Ishikawa (cell line): ENCODE results near the gene TMEM168.

Experiments used
- CEBPB ChIP-seq: IDR thresholded peaks from 2 replicates; pipeline ENCODE4 v1.6.1; 2012
- CREB1 ChIP-seq: IDR thresholded peaks from 2 replicates; pipeline ENCODE4 v1.6.1; 2012; ENCODE audit warnings: low read depth
- EGR1 ChIP-seq: IDR thresholded peaks from 2 replicates; pipeline ENCODE4 v1.6.1; 2012
- EP300 ChIP-seq: IDR thresholded peaks from 2 replicates; pipeline ENCODE4 v1.6.1; 2012; ENCODE audit warnings: borderline replicate concordance
- FOXM1 ChIP-seq: IDR thresholded peaks from 2 replicates; pipeline ENCODE4 v1.6.1; 2012; ENCODE audit warnings: low read depth, borderline replicate concordance
- NFIC ChIP-seq: IDR thresholded peaks from 2 replicates; pipeline ENCODE4 v1.6.1; 2012
- RAD21 ChIP-seq: IDR thresholded peaks from 2 replicates; pipeline ENCODE4 v1.6.1; 2012; ENCODE audit warnings: low read depth
- REST ChIP-seq: IDR thresholded peaks from 2 replicates; pipeline ENCODE4 v1.6.1; 2012; ENCODE audit warnings: low read depth, mild to moderate bottlenecking
- TAF1 ChIP-seq: IDR thresholded peaks from 2 replicates; pipeline ENCODE4 v1.6.1; 2012; ENCODE audit warnings: low read depth, mild to moderate bottlenecking
- TCF12 ChIP-seq: IDR thresholded peaks from 2 replicates; pipeline ENCODE4 v1.6.1; 2012; ENCODE audit warnings: low read depth
- TEAD4 ChIP-seq: IDR thresholded peaks from 2 replicates; pipeline ENCODE4 v1.6.1; 2012
- USF1 ChIP-seq: IDR thresholded peaks from 2 replicates; pipeline ENCODE4 v1.6.1; 2012
- YY1 ChIP-seq: IDR thresholded peaks from 2 replicates; pipeline ENCODE4 v1.6.1; 2012; ENCODE audit warnings: low read depth
- ZBTB7A ChIP-seq: IDR thresholded peaks from 2 replicates; pipeline ENCODE4 v1.6.1; 2012; ENCODE audit warnings: low read depth
- TF ChIP-seq, protein P1 (sequence below): IDR thresholded peaks from 2 replicates; pipeline ENCODE4 v1.6.1; 2012

The TMEM168 gene

DNA sequence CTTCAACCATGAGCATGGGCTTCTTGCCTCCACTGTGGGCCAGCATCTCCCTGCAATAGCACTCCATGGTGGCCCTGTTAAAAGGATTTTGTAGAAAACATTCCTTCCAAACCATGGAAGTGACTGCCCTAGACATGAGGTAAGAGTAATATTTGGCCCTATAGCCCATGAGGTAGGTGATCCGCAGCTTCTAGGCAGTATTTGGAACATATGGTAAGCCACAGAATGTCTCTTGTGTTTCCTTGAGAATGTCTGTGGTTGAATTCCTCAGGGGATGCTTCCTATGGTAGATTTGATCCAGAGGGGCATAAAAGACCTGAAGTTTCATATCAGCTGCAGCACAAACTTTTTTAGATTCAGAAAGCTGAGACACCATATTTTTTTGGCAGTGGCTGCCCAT lies 54.9 kb downstream of the TMEM168 start:
- TF ChIP-seq TCF12 (no peak), CEBPB (no peak), RAD21 (no peak), CREB1 (no peak), YY1 (no peak), EP300 (no peak), ZBTB7A (no peak), TEAD4 (no peak), NFIC (no peak), EGR1 (no peak), REST (no peak), TAF1 (no peak), USF1 (no peak), FOXM1 (no peak)
- TF ChIP-seq, protein P1, sequence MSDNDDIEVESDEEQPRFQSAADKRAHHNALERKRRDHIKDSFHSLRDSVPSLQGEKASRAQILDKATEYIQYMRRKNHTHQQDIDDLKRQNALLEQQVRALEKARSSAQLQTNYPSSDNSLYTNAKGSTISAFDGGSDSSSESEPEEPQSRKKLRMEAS = no peak

DNA sequence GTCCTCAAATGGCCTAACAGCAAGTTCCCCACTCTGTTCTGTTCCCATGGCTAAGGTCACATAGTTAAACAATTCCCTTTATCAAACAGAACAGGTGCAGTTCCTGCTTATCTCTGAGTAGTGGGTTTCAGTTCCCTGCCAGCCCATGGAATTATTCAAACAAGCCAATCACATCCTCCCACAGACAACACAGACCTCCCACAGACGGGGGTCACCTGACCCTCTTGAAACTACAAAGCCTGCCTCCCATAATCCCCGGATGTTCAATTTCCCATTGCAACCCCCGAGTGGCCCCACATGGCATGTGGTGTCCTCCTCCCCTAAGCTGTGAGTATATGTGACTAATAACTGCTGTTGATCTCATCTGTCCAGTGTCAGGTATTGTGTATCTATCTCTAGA lies 64.1 kb downstream of the TMEM168 start:
- TF ChIP-seq YY1 (no peak), EP300 (no peak), EGR1 (no peak), ZBTB7A (no peak), TEAD4 (no peak), FOXM1 (no peak), USF1 (no peak), TCF12 (no peak)

GRCh38 chr7:112723416-112723815 lies 66.8 kb downstream of the TMEM168 start:
- no peak for TF ChIP-seq TAF1
- TF ChIP-seq REST = no peak
- no peak for TF ChIP-seq USF1
- TF ChIP-seq FOXM1 = no peak
- no peak for TF ChIP-seq EGR1
- no peak for TF ChIP-seq ZBTB7A
- TF ChIP-seq RAD21 = no peak
- no peak for TF ChIP-seq TCF12
- no peak for TF ChIP-seq EP300
- no peak for TF ChIP-seq YY1

- no peak for TF ChIP-seq CREB1
- TF ChIP-seq USF1 = no peak
- no peak for TF ChIP-seq NFIC
- no peak for TF ChIP-seq REST
- no peak for TF ChIP-seq RAD21
- TF ChIP-seq ZBTB7A = no peak
- TF ChIP-seq, protein P1 = no peak
- no peak for TF ChIP-seq TCF12
- no peak for TF ChIP-seq FOXM1
- no peak for TF ChIP-seq YY1
- TF ChIP-seq CEBPB = no peak
- no peak for TF ChIP-seq EGR1
- no peak for TF ChIP-seq TAF1
- TF ChIP-seq TEAD4 = no peak
- no peak for TF ChIP-seq EP300
Observed at GRCh38 chr7:112721366-112721765, 68.8 kb downstream of the TMEM168 start.
